ENCODE measurements around the gene HRH1. TPM values are rescaled to one million over a fixed set of nuclear protein-coding genes. Genes with fewer than 3 reads are reported as not detected.

HRH1 gene
- total and polyA plus RNA-seq, 2 experiments from 2014 or later, result not detected

DNA sequence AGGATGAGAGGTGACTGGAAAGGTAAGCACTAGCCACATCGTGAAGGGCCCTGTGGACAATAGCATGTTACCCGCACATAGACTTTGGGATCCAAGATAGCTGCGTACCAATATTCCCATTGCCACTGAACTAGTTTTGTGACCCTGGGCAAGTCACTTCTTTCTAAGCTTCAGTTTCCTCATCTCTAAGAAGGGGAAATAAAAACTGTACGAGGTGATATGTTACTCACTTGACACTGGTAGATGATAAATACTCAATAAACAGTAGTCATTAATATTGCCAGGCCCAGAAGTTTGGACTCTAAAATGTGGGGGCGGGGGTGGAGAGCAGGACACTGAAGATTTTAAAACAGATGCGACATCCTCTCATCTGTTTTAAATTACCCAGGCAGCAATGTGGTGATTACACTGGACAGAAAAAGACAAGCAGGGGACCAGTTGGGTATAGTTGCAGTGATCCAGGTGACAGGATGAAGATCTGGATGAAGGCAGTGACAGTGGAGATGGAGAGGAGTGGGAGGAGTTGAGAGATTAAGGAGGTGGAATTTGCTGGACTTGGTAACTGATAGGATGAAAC lies 120.4 kb downstream of the HRH1 start:
- DNase-seq (ENCODE audit: low spot score) (peak; percentile 8), ATAC-seq (no peak)
- peaks cover 6% of the 10 kb centered on the region for H3K4me1 Mint-ChIP-seq
- Histone ChIP-seq H3K79me2 (replicated peaks; ENCODE audit: insufficient read depth) (peaks cover 20% of the 10 kb centered on the region), H3K27me3 (ENCODE audit: insufficient read depth) (no peaks in the 10 kb centered on the region), H2AFZ (no peak overlapping the region), H3K36me3 (ENCODE audit: insufficient read depth) (no peaks in the 10 kb centered on the region), H3K27ac (ENCODE audit: low read depth) (no peak overlapping the region), H3K4me1 (ENCODE audit: insufficient read depth) (peaks cover 7% of the 10 kb centered on the region), H3K4me2 (no peak overlapping the region), H3F3A (replicated peaks; ENCODE audit: low read depth) (no peaks in the 10 kb centered on the region), H4K20me1 (replicated peaks; ENCODE audit: insufficient read depth) (no peaks in the 10 kb centered on the region), H3K9me2 (ENCODE audit: insufficient read depth) (no peaks in the 10 kb centered on the region), H3K4me3 (no peak overlapping the region)
- H3K27ac Mint-ChIP-seq, result no peak overlapping the region
- H3K9me3 Mint-ChIP-seq, result no peaks in the 10 kb centered on the region
- H3K4me3 Mint-ChIP-seq, result no peak overlapping the region
- H3K36me3 Mint-ChIP-seq (ENCODE audit: low read depth), result peaks cover 3% of the 10 kb centered on the region; the same call in 2 of the 3 replicates
- TF ChIP-seq CREB1 (CRISPR knock-in tag; IDR thresholded peaks at IDR 0.05; ENCODE audit: low read depth) (no peak), STAT1 (IDR thresholded peaks at IDR 0.05; ENCODE audit: unreplicated experiment) (no peak), NANOG (IDR thresholded peaks at IDR 0.05; ENCODE audit: borderline replicate concordance) (no peak), EZH2phosphoT487 (IDR thresholded peaks at IDR 0.05; ENCODE audit: unreplicated experiment) (no peak)
- H3K27me3 Mint-ChIP-seq (ENCODE audit: insufficient read depth, low read depth, poor library complexity), result peaks cover 13% of the 10 kb centered on the region

DNA sequence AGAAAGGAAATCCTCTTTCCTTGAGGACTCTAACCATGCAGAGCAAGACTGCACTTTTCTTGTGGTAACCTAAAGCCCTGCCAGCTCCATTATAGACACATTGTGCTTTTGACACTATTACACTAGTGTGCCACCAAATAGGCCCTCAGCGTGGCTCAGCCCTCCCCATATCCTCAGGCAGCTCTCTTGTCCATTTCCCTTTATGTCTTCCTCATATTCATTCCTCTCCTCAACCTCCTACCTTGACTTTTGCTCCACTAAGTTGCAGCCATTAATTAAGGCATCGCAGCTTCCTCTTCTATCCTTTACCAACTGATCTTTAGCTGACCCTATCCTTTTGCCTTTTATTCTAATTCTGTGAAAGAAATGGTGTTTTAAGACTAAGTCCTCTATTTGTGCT lies 121.6 kb downstream of the HRH1 start:
- no peak overlapping the region for H2AFZ ChIP-seq
- H3K4me3 ChIP-seq, result no peak overlapping the region
- peaks cover 24% of the 10 kb centered on the region for H3K79me2 ChIP-seq (replicated peaks; ENCODE audit: insufficient read depth)
- no peak overlapping the region for H3K4me3 Mint-ChIP-seq
- no peaks in the 10 kb centered on the region for H3K9me2 ChIP-seq (ENCODE audit: insufficient read depth)
- DNase-seq (ENCODE audit: low spot score) (no peak), ATAC-seq (no peak)
- H3K36me3 Mint-ChIP-seq (ENCODE audit: low read depth), result peaks cover 3% of the 10 kb centered on the region; the same call in 2 of the 3 replicates
- no peaks in the 10 kb centered on the region for H4K20me1 ChIP-seq (replicated peaks; ENCODE audit: insufficient read depth)
- H3K36me3 ChIP-seq (ENCODE audit: insufficient read depth), result peaks cover under 1% of the 10 kb centered on the region; the same call in 1 of the 2 replicates
- H3K27me3 Mint-ChIP-seq (ENCODE audit: insufficient read depth, low read depth, poor library complexity), result peaks cover 13% of the 10 kb centered on the region
- H3K9me3 Mint-ChIP-seq, result no peaks in the 10 kb centered on the region
- no peak overlapping the region for H3K4me2 ChIP-seq
- H3K4me1 Mint-ChIP-seq, result peaks cover 6% of the 10 kb centered on the region
- H3K27me3 ChIP-seq (ENCODE audit: insufficient read depth), result no peaks in the 10 kb centered on the region
- no peak for TF ChIP-seq JUNB (IDR thresholded peaks at IDR 0.05; ENCODE audit: unreplicated experiment)
- TF ChIP-seq, protein P1, sequence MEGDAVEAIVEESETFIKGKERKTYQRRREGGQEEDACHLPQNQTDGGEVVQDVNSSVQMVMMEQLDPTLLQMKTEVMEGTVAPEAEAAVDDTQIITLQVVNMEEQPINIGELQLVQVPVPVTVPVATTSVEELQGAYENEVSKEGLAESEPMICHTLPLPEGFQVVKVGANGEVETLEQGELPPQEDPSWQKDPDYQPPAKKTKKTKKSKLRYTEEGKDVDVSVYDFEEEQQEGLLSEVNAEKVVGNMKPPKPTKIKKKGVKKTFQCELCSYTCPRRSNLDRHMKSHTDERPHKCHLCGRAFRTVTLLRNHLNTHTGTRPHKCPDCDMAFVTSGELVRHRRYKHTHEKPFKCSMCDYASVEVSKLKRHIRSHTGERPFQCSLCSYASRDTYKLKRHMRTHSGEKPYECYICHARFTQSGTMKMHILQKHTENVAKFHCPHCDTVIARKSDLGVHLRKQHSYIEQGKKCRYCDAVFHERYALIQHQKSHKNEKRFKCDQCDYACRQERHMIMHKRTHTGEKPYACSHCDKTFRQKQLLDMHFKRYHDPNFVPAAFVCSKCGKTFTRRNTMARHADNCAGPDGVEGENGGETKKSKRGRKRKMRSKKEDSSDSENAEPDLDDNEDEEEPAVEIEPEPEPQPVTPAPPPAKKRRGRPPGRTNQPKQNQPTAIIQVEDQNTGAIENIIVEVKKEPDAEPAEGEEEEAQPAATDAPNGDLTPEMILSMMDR (conservative IDR thresholded peaks at IDR 0.05; ENCODE audit: low read depth in 2 of 2), result no peak
- TF ChIP-seq, protein P2, sequence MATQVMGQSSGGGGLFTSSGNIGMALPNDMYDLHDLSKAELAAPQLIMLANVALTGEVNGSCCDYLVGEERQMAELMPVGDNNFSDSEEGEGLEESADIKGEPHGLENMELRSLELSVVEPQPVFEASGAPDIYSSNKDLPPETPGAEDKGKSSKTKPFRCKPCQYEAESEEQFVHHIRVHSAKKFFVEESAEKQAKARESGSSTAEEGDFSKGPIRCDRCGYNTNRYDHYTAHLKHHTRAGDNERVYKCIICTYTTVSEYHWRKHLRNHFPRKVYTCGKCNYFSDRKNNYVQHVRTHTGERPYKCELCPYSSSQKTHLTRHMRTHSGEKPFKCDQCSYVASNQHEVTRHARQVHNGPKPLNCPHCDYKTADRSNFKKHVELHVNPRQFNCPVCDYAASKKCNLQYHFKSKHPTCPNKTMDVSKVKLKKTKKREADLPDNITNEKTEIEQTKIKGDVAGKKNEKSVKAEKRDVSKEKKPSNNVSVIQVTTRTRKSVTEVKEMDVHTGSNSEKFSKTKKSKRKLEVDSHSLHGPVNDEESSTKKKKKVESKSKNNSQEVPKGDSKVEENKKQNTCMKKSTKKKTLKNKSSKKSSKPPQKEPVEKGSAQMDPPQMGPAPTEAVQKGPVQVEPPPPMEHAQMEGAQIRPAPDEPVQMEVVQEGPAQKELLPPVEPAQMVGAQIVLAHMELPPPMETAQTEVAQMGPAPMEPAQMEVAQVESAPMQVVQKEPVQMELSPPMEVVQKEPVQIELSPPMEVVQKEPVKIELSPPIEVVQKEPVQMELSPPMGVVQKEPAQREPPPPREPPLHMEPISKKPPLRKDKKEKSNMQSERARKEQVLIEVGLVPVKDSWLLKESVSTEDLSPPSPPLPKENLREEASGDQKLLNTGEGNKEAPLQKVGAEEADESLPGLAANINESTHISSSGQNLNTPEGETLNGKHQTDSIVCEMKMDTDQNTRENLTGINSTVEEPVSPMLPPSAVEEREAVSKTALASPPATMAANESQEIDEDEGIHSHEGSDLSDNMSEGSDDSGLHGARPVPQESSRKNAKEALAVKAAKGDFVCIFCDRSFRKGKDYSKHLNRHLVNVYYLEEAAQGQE (IDR thresholded peaks at IDR 0.05; ENCODE audit: unreplicated experiment), result no peak
- TF ChIP-seq, protein P3, sequence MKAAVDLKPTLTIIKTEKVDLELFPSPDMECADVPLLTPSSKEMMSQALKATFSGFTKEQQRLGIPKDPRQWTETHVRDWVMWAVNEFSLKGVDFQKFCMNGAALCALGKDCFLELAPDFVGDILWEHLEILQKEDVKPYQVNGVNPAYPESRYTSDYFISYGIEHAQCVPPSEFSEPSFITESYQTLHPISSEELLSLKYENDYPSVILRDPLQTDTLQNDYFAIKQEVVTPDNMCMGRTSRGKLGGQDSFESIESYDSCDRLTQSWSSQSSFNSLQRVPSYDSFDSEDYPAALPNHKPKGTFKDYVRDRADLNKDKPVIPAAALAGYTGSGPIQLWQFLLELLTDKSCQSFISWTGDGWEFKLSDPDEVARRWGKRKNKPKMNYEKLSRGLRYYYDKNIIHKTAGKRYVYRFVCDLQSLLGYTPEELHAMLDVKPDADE (IDR thresholded peaks at IDR 0.05), result no peak
- no peak overlapping the region for H3K27ac Mint-ChIP-seq
- no peak overlapping the region for H3K27ac ChIP-seq (ENCODE audit: low read depth)
- peaks cover 7% of the 10 kb centered on the region for H3K4me1 ChIP-seq (ENCODE audit: insufficient read depth)
- no peaks in the 10 kb centered on the region for H3F3A ChIP-seq (replicated peaks; ENCODE audit: low read depth)
